GM19035 (cell line): ENCODE data around the gene GNAZ.
"Not testable (repeated sequence)": the region's sequence is repeated elsewhere in the genome, so short reads cannot be mapped to it uniquely, and the experiment has no call there.

Experiments used
- ATAC-seq: cut with Tn5 transposase; IDR thresholded peaks from one replicate; pipeline ENCODE4 v1.9.1; 2021; ENCODE audit not compliant: unreplicated experiment

GNAZ gene

GRCh38 chr22:23130697-23131096 lies 60.4 kb downstream of the GNAZ start:
- no peak for ATAC-seq

GRCh38 chr22:23131931-23132330 lies 61.6 kb downstream of the GNAZ start:
- ATAC-seq, result no peak

GRCh38 chr22:23132376-23133091 lies 62.2 kb downstream of the GNAZ start:
- no peak for ATAC-seq

- ATAC-seq, result no peak
Measured at GRCh38 chr22:23133922-23134321, 63.6 kb downstream of the GNAZ start.

GRCh38 chr22:23136991-23137390 lies 66.7 kb downstream of the GNAZ start:
- ATAC-seq, result not testable (repeated sequence)

- no peak for ATAC-seq
Measured at GRCh38 chr22:23137468-23137867, 67.1 kb downstream of the GNAZ start.

- no peak for ATAC-seq
Measured at GRCh38 chr22:23137905-23138561, 67.7 kb downstream of the GNAZ start.

- no peak for ATAC-seq
Measured at GRCh38 chr22:23138584-23139435, 68.5 kb downstream of the GNAZ start.

- no peak for ATAC-seq
Measured at GRCh38 chr22:23140385-23140784, 70.1 kb downstream of the GNAZ start.

GRCh38 chr22:23142546-23143105 lies 72.3 kb downstream of the GNAZ start:
- ATAC-seq, result no peak

GRCh38 chr22:23143119-23143518 lies 72.8 kb downstream of the GNAZ start:
- no peak for ATAC-seq

- no peak for ATAC-seq
Measured at GRCh38 chr22:23144432-23144831, 74.1 kb downstream of the GNAZ start.

- ATAC-seq, result no peak
Measured at GRCh38 chr22:23144932-23145877, 74.9 kb downstream of the GNAZ start, which contains the start of gene RAB36. Gene RAB36 (plus strand): TSS chr22:23145477. CDS start chr22:23146617, 1,140 bp downstream.

GRCh38 chr22:23145878-23146470 lies 75.7 kb downstream of the GNAZ start:
- no peak for ATAC-seq

- ATAC-seq, result no peak
Measured at GRCh38 chr22:23146478-23147205, 76.3 kb downstream of the GNAZ start.

GRCh38 chr22:23147617-23148387 lies 77.5 kb downstream of the GNAZ start:
- no peak for ATAC-seq

GRCh38 chr22:23149743-23150238 lies 79.5 kb downstream of the GNAZ start:
- ATAC-seq, result no peak

- no peak for ATAC-seq
Measured at GRCh38 chr22:23150762-23151161, 80.4 kb downstream of the GNAZ start.
